Measurements from ENCODE around the gene DNM1. TPM values are rescaled to one million over a fixed set of nuclear protein-coding genes. Genes with fewer than 3 reads are reported as not detected.
A peak's percentile ranks its signal among the peaks of the same experiment; 100 is the strongest.

Gene DNM1
- total and polyA plus RNA-seq, 10 of the 15 experiments (the other 5 are each of a cell fraction or from before 2014, with no cell fraction given) = 0.06 to 0.67 (median 0.19) TPM; not detected in 3

DNA sequence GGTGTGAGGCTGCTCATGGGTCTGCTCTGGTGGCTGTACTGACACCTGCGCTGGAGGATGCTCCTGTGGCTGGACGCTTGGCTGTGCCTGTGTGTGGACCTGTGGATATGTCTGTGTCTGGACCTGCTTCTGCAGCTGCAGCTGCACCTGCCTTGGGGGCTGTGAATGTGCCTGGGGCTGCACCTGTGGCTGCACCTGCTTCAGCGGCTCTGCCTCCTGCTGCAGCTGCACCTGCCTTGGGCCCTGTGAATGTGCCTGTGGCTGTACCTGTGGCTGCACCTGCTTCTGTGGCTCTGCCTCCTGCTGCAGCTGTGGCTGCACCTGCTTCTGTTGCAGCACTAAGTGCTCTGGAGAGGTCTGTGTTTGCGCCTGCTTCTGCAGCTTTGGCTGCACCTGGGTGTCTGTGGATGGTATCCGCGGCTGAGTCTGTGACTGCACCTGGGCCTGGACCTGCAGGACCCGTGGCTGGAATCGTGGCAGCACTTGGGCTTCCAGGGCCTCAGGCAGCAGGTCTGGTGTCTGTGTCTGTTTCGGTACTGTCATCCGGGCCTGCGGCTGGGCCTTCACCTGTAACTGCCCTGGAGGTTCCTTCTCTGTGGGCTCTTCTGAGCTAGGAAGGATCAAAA lies 24.3 kb upstream of the DNM1 start (continued):
- no peak for TF ChIP-seq CEBPZ (IDR thresholded peaks at IDR 0.05; ENCODE audit: low read depth, low read length)
- no peak for TF ChIP-seq PRDM15 (CRISPR knock-in tag; IDR thresholded peaks at IDR 0.05)
- no peak for TF ChIP-seq ZBTB4 (CRISPR knock-in tag; IDR thresholded peaks at IDR 0.05)
- TF ChIP-seq CBX5 (IDR thresholded peaks at IDR 0.05; ENCODE audit: low read depth) = peak; percentile 89; the same call in 1 of the 2 replicates
- no peak for TF ChIP-seq NFXL1 (IDR thresholded peaks at IDR 0.05; ENCODE audit: borderline replicate concordance)
- no peak for TF ChIP-seq RCOR1 (conservative IDR thresholded peaks at IDR 0.05; ENCODE audit: low read depth, low read length)
- no peak; the same call in 1 of the 2 replicates for TF ChIP-seq POLR2A (IDR thresholded peaks at IDR 0.05; ENCODE audit: low read depth, low read length)
